Heart right ventricle (tissue), 16 donors: Measurements from ENCODE around the gene MAP3K7CL. TPM values are rescaled to one million over a fixed set of nuclear protein-coding genes. Genes with fewer than 3 reads are reported as not detected.

Experiments
- ATAC-seq, 8 donors: fragments of 200-7000 bp; cut with Tn5 transposase; one replicate each; pipeline ENCODE4 v1.9.1; 2020; ENCODE audit warnings: mild to moderate bottlenecking in 8 of 8, moderate library complexity in 8 of 8, moderate number of reproducible peaks in 1 of 8
- DNase-seq, 2 donors: peaks; one replicate each; pipeline ENCODE4 v3.0.0-alpha.2; 2020
- H3K27ac ChIP-seq, 10 donors: fragments of 200-600 bp; sonication (generic) in 2 of 10; one replicate each; pipeline versions ENCODE4 v1.5.0 to v1.8.0; 2020 to 2022; ENCODE audit warnings: mild to moderate bottlenecking in 3 of 10
- H3K27me3 ChIP-seq, 7 donors: fragments of 200-600 bp; one replicate each; pipeline ENCODE4 v1.8.0; 2021 to 2022; ENCODE audit warnings: mild to moderate bottlenecking in 2 of 7
- H3K36me3 ChIP-seq, 9 donors: fragments of 200-600 bp; sonication (generic) in 1 of 9; one replicate each; pipeline versions ENCODE4 v1.5.0 to v1.8.0; 2020 to 2022; ENCODE audit warnings: mild to moderate bottlenecking in 2 of 9
- H3K4me1 ChIP-seq, 9 donors: fragments of 200-600 bp; sonication (generic) in 1 of 9; one replicate each; pipeline versions ENCODE4 v1.5.0 to v1.8.0; 2020 to 2022; ENCODE audit warnings: mild to moderate bottlenecking in 4 of 9
- H3K4me3 ChIP-seq, 10 donors: fragments of 200-600 bp; sonication (generic) in 2 of 10; one replicate each; pipeline versions ENCODE4 v1.5.0 to v1.8.0; 2020 to 2022; ENCODE audit warnings: mild to moderate bottlenecking in 7 of 10, moderate library complexity in 2 of 10
- H3K9me3 ChIP-seq, 11 donors: fragments of 200-600 bp in 10 of 11; sonication (generic) in 2 of 11; one replicate each; pipeline versions ENCODE4 v1.5.0 to v1.8.0; 2013 to 2022; ENCODE audit warnings: mild to moderate bottlenecking in 2 of 11, control low read depth in 1 of 11, moderate library complexity in 1 of 11
- whole genome bisulfite sequencing, 2 donors: extraction: QIAGEN DNeasy Blood & Tissue Kit; methylation state at CpG; one replicate each; pipeline ENCODE4 v1.1.7; 2013; ENCODE audit warnings: inconsistent platforms in 1 of 2; 5-methylcytosine and 5-hydroxymethylcytosine counted together
- intact Hi-C, 10 donors: fragments of 100-400 bp; cut with DNase I; formaldehyde crosslinking; loops; one replicate each; pipeline versions ENCODE4 v1.11.1 to v1.14.2; 2022
- polyA plus RNA-seq, 2 donors: library from polyadenylated mRNA; stranded (reverse); fragments of 200-250 nt; gene quantifications; one replicate each; pipeline ENCODE4 v1.2.3, GENCODE V29; 2013
- total RNA-seq, 10 donors: library from RNA; stranded (reverse); fragmentation: NEBNext Ultra II Directional in 3 of 10; extraction: Animal tissue kit (Norgen Biotek cat#: 25700) in 3 of 10; gene quantifications; one replicate each; pipeline versions ENCODE4 v1.2.1 to v1.2.4, GENCODE V29; 2021 to 2023
- TF ChIP-seq, protein P1 (sequence below), 9 donors: fragments of 200-600 bp; sonication (generic) in 2 of 9; IDR thresholded peaks; one replicate each; pipeline versions ENCODE4 v1.5.0 to v1.8.0; 2021 to 2022; ENCODE audit warnings: antibody characterized with exemption in 9 of 9, mild to moderate bottlenecking in 5 of 9, moderate library complexity in 1 of 9
- donor health status: Arrhythmogenic right ventricular cardiomyopathy.
- donor health status: ischemic (EF 13 %, LVEDD 7.1; RV severe dilation, severe dysfunction).
- donor health status: healthy with polysubstance abuse.
- donor health status: DM: no; HTN: yes; CAD: no.
- donor health status: DM: no; HTN: no; CAD: no.
- donor health status: ischemic (EF 25% LVEDD 6.9; RV normal size, moderate dysfunction).
- donor health status: ischemic (EF 25% LVEDD 5.7; RV mildly dilated, moderate dysfunction).
- donor health status: healthy.
- donor health status: DM: yes; HTN: yes; CAD: no.
- donor health status: Ischemic cardiomyopathy.
- donor health status: ischemic (EF 35%, LVEDD 5.7; RV mildly dilated, moderate dysfunction).
- donor health status: nonischemic (EF 11% LVEDD 7.7; RV severe dilation, severe dysfunction).
- donor health status: DM: yes; HTN: yes; CAD: no.
- donor health status: PGD.
- donor health status: ischemic (EF 29% LVEDD 5.4; RV normal size, mild dysfunction).
- donor health status: nonischemic (EF 23%, LVEDD 6.1; RV moderate dilation, normal function).

The MAP3K7CL gene
- total and polyA plus RNA-seq, 12 donors = 0.64 to 62.1 (median 3.6) TPM

DNA sequence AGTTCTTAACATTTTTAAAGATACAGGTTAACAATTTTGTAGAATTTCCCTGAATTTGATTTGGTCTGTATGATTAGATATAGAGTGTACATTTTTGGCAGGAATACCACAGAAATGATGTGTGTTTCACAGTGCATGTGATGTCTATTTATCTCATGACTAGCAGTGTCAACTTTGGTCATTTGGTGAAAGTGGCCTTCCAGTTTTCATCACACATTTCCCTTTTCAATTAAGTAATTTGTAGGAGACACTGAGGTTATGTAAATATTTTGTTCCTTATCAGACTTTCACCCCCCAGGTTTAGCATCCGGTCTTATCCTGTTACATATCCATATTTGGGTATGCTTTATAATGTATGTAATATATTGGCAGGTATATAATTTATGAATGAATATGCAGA is 41.8 kb downstream of the MAP3K7CL start:
- Histone ChIP-seq H3K27ac (no peak overlapping the region), H3K4me1 (peaks cover 0 to 74% (median 15%) of the 10 kb centered on the region in 9 donors), H3K27me3 (no peaks in the 10 kb centered on the region), H3K4me3 (no peak overlapping the region), H3K36me3 (no peaks in the 10 kb centered on the region), H3K9me3 (no peaks in the 10 kb centered on the region)
- 62 to 77% methylated on average over 1 of the region's 1 CpG for WGBS, 2 donors
- ATAC-seq = no peak
- DNase-seq = no peak
- TF ChIP-seq, protein P1, sequence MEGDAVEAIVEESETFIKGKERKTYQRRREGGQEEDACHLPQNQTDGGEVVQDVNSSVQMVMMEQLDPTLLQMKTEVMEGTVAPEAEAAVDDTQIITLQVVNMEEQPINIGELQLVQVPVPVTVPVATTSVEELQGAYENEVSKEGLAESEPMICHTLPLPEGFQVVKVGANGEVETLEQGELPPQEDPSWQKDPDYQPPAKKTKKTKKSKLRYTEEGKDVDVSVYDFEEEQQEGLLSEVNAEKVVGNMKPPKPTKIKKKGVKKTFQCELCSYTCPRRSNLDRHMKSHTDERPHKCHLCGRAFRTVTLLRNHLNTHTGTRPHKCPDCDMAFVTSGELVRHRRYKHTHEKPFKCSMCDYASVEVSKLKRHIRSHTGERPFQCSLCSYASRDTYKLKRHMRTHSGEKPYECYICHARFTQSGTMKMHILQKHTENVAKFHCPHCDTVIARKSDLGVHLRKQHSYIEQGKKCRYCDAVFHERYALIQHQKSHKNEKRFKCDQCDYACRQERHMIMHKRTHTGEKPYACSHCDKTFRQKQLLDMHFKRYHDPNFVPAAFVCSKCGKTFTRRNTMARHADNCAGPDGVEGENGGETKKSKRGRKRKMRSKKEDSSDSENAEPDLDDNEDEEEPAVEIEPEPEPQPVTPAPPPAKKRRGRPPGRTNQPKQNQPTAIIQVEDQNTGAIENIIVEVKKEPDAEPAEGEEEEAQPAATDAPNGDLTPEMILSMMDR (IDR thresholded peaks at IDR 0.05) = no peak
- intact Hi-C loops = loop anchor here in 1 of 10 donors (10.0 kb wide), 1 partner anchor 123 kb away; the partner anchor contains the start of gene BACH1

DNA sequence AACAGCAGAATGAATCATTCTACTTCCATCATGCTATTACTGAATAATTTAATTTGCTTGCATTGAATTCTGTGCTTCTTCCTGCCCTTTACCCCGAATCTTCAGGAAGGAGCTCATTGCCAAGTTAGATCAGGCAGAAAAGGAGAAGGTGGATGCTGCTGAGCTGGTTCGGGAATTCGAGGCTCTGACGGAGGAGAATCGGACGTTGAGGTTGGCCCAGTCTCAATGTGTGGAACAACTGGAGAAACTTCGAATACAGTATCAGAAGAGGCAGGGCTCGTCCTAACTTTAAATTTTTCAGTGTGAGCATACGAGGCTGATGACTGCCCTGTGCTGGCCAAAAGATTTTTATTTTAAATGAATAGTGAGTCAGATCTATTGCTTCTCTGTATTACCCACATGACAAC is 44.2 kb downstream of the MAP3K7CL start:
- ATAC-seq (peak in 5 of 8 donors; percentile 25 to 48 (median 41)), DNase-seq (no peak)
- peak overlapping the region in 7 of 10 donors; percentile 15 to 76 (median 29) for H3K27ac ChIP-seq
- 44 to 58% methylated on average over 9 of the region's 9 CpGs for WGBS, 2 donors
- no peaks in the 10 kb centered on the region for H3K27me3 ChIP-seq
- no peaks in the 10 kb centered on the region for H3K9me3 ChIP-seq
- H3K4me1 ChIP-seq = peaks cover 0 to 65% (median 15%) of the 10 kb centered on the region in 9 donors
- TF ChIP-seq, protein P1 (IDR thresholded peaks at IDR 0.05) = no peak
- H3K36me3 ChIP-seq = no peaks in the 10 kb centered on the region
- H3K4me3 ChIP-seq = peak overlapping the region in 1 of 10 donors; percentile 1
- intact Hi-C loops = loop anchor here in 2 of 10 donors (5.0 to 10.0 kb wide), 2 partner anchors 120 to 123 kb away; partner anchors contain the start of gene BACH1 (in 2 of the 2)

DNA sequence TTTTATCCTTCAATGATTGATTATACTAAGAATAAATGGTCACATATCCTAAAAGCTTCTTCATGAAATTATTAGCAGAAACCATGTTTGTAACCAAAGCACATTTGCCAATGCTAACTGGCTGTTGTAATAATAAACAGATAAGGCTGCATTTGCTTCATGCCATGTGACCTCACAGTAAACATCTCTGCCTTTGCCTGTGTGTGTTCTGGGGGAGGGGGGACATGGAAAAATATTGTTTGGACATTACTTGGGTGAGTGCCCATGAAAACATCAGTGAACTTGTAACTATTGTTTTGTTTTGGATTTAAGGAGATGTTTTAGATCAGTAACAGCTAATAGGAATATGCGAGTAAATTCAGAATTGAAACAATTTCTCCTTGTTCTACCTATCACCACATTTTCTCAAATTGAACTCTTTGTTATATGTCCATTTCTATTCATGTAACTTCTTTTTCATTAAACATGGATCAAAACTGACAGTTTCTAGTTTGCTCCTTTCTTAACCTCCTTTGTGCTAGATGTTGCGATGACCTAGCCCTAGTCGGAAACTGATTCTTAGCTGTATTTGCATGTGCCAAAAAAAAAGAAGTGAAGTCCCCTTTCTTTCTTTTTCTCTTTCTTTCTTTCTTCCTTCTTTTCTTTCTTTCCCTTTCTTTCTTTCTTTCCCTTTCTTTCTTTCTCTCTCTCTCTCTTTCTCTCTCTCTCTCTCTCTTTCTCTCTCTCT is 45.1 kb downstream of the MAP3K7CL start:
- Histone ChIP-seq H3K4me3 (no peak overlapping the region), H3K27ac (peak overlapping the region in 6 of 10 donors; percentile 15 to 76 (median 35)), H3K9me3 (no peaks in the 10 kb centered on the region), H3K4me1 (peaks cover 0 to 62% (median 15%) of the 10 kb centered on the region in 9 donors), H3K27me3 (no peaks in the 10 kb centered on the region), H3K36me3 (no peaks in the 10 kb centered on the region)
- peak in 4 of 8 donors; percentile 42 to 68 (median 58) for ATAC-seq
- intact Hi-C loops = loop anchor here in 2 of 10 donors (5.0 to 10.0 kb wide), 2 partner anchors 119 to 122 kb away; partner anchors contain the start of gene BACH1 (in 2 of the 2)
- WGBS, 2 donors = 53 to 56% methylated on average over 3 of the region's 3 CpGs
- TF ChIP-seq, protein P1 (IDR thresholded peaks at IDR 0.05) = no peak
- no peak for DNase-seq

DNA sequence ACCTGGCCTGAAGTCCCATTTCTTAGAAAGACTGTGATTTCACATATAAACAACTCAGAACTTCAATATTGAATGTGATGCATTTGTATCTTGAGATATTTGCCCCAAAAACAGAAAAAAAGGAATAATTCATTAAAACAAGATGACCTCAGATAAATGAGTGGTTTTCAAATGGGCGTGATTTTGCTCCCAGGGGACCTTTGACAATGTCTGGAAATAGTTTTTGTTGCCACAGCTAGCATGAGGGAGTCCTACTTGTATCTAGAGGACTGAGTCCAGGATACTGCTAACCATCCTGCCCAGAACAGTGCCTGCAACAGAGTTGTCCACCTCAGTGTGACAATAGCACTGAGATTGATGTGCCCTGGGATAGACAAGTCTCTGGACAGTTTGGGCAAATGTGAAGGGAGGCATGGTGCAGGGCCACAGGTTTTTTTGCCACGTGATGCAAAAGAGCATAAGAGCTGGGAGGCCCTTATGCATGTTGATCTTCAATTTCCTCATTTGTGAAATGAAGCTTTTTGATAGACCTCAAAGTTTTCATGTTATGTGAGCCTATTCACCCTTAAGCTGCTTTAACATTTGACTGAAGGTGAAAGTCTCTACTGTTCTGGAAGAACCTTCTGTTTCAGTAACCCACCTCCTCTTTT is 46.2 kb downstream of the MAP3K7CL start:
- intact Hi-C loops = loop anchor here in 2 of 10 donors (5.0 to 10.0 kb wide), 2 partner anchors 118 to 121 kb away; partner anchors contain the start of gene BACH1 (in 2 of the 2)
- TF ChIP-seq, protein P1 (IDR thresholded peaks at IDR 0.05) = no peak
- ATAC-seq = no peak
- peaks cover 0 to 62% (median 18%) of the 10 kb centered on the region in 9 donors for H3K4me1 ChIP-seq
- H3K4me3 ChIP-seq = no peak overlapping the region
- no peaks in the 10 kb centered on the region for H3K9me3 ChIP-seq
- no peaks in the 10 kb centered on the region for H3K36me3 ChIP-seq
- H3K27me3 ChIP-seq = no peaks in the 10 kb centered on the region
- H3K27ac ChIP-seq = peak overlapping the region in 3 of 10 donors; percentile 37 to 76 (median 38)
- WGBS, 2 donors = 63 to 71% methylated on average over 2 of the region's 2 CpGs
- no peak for DNase-seq
